Middle frontal gyrus (tissue), 1 donor: ENCODE results near the gene FOSL1.
"Not testable (repeated sequence)": the region's sequence is repeated elsewhere in the genome, so short reads cannot be mapped to it uniquely, and the experiment has no call there.

Experiments
- DNase-seq: peaks from one replicate; pipeline ENCODE4 v3.0.0-alpha.2; 2015; ENCODE audit warnings: low spot score; ENCODE audit errors: extremely low spot score

The FOSL1 gene

GRCh38 chr11:65853246-65853979 lies 46.8 kb downstream of the FOSL1 start:
- DNase-seq, result no peak

- no peak for DNase-seq
These were observed 47.5 kb downstream of the FOSL1 start for GRCh38 chr11:65852508-65853245.

- DNase-seq, result no peak
These were observed 48.2 kb downstream of the FOSL1 start for GRCh38 chr11:65851811-65852507.

GRCh38 chr11:65851083-65851579 lies 49.1 kb downstream of the FOSL1 start:
- DNase-seq, result no peak

- DNase-seq, result no peak
These were observed 49.7 kb downstream of the FOSL1 start for GRCh38 chr11:65850217-65851082.

GRCh38 chr11:65849771-65850216 lies 50.4 kb downstream of the FOSL1 start:
- DNase-seq, result no peak

- no peak for DNase-seq
These were observed 50.8 kb downstream of the FOSL1 start for GRCh38 chr11:65849366-65849765.

GRCh38 chr11:65848693-65849092 lies 51.5 kb downstream of the FOSL1 start:
- not testable (repeated sequence) for DNase-seq

GRCh38 chr11:65847746-65848145 lies 52.4 kb downstream of the FOSL1 start:
- no peak for DNase-seq

- DNase-seq, result no peak
These were observed 55.8 kb downstream of the FOSL1 start for GRCh38 chr11:65844231-65844872.

GRCh38 chr11:65843811-65844210 lies 56.4 kb downstream of the FOSL1 start:
- no peak for DNase-seq

- no peak for DNase-seq
These were observed 58.0 kb downstream of the FOSL1 start for GRCh38 chr11:65842144-65842543.
